HG03342 (cell line): ENCODE results near the gene MOB1B.
"Not testable (repeated sequence)": the region's sequence is repeated elsewhere in the genome, so short reads cannot be mapped to it uniquely, and the experiment has no call there.

Source experiments
- ATAC-seq: cut with Tn5 transposase; IDR thresholded peaks from one replicate; pipeline ENCODE4 v1.9.1; 2021; ENCODE audit warnings: mild to moderate bottlenecking, moderate library complexity; ENCODE audit not compliant: unreplicated experiment

The MOB1B gene

DNA sequence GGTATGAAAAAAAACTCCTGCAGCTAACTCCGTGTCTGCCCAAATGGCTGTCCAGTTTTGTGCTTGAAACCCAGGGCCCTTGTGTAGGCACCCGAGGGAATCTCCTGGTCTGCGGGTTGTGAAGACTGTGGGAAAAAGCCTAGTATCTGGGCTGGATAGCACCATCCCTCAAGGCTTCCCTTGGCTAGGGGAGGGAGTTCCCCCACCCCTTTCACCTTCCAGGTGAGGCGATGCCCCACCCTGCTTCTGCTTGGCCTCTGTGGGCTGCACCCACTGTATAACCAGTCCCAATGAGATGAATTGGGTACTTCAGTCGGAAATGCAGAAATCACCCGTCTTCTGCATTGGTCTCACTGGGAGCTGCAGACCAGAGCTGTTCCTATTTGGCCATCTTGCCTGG lies 102.9 kb downstream of the MOB1B start:
- ATAC-seq: not testable (repeated sequence)

DNA sequence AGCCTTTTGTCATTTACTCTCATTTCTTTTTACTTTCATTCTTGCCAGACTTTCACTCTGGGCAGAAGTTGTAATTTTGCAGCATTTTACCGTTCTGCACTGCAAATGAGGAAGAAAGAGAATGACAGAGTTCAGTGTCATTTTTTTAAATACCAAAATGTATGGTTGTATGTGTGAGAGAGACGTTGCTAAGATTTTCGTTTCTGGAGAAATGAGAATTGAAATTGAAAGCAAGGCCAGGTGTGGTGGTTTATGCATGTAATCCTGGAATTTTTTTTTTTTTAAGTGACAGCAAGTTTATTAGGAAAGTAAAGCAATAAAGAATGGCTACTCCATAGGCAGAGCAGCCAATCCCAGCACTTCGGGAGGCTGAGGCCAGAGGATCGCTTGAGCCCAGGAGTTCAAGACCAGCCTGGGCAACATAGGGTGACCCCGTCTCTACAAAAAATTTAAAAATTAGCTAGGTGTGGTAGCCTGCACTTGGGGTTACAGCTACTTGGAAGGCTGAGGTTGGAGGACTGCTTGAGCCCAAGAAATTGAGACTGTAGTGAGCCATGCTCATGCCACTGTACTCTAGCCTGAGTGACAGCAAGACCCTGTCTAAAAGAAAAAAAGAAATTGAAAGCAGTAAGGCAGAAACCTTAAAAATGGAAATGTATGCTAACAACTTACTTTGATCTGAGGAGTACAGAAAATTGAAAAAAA lies 104.2 kb downstream of the MOB1B start:
- ATAC-seq: peak; percentile 81

DNA sequence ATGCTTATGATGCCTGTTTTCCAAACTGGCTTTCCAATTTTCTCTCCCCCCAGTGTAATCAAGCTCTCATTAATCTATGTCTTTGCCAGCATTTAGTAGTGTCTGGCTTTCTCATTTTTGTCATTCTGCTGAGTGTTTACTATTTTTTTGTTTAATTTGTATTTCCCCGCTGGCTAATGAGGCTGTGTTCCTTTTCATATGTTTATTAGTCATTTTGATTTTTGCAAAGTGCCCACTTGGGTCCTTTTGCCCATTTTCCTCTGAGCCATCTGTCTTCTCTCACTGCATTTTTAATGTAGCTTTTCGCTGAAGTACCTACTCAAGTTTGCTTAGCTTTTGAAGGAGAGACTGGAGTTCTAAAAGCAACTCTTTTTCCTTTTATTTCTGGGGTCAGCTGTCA lies 106.0 kb downstream of the MOB1B start:
- no peak for ATAC-seq

DNA sequence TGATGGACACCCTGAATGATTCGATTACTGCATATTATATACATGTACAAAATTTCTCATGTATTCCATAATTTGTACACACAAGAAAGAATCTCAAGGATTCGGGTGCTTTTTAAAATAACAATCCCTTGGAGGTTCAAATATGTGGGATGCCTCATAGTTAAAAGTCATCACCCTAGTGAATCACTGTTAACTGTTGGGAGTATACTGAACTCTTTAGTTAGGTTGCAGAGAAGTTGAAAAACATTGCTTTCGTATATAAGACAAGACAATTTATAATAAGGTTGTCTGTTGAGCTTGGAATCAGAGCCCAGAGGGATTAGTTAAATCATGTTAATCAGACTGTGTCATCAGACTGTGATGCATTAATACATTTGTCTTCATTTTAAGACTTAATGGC lies 106.9 kb downstream of the MOB1B start:
- ATAC-seq: no peak

DNA sequence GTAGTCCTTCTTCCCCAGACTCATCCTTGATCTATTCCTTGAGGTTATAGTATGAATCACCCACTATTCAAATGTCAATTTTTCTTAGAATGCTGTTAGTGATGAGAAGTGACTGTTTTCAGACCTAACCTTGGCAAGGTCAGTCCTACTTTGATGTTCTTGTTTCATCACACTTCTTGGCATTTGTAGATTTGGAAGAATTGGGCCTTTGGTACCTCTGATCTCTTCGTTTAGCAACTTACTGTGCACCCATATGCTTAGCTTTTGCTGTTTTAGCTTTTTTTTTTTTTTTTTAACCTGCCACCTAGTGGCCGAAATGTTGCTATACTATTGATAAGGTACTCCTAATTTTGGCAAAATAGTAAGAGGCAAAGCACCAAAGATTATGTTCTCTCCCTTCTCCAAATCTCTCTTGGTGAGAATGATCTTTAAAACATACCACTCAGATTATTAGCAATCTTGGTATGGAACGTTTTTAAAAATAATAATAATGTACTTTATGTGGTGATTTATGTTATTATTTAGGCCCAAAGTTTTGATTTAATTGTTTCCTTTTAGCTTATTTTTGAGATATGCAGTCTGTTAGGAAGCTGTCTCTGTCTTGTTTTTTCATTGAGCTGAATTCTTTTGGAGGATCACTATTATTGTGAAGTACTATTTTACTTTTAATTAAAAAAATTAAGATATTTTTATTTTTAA lies 107.9 kb downstream of the MOB1B start:
- ATAC-seq: peak; percentile 46

DNA sequence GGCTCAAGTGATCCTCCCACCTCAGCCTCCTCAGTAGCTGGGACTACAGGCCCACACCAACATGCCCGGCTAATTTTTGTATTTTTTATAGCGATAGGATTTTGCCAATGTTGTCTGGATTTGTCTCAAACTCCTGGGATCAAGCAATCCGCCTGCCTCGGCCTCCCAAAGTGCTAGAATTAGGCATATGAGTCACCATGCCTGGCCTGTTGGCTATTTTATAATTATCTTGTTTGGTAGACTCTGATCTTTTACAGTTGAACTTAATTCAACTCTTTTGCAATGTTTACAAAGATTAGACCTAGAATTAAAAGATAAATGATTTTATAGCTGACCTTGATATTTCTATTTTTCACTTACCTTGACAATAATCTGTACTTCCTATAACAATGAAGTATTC lies 109.3 kb downstream of the MOB1B start:
- ATAC-seq: no peak

DNA sequence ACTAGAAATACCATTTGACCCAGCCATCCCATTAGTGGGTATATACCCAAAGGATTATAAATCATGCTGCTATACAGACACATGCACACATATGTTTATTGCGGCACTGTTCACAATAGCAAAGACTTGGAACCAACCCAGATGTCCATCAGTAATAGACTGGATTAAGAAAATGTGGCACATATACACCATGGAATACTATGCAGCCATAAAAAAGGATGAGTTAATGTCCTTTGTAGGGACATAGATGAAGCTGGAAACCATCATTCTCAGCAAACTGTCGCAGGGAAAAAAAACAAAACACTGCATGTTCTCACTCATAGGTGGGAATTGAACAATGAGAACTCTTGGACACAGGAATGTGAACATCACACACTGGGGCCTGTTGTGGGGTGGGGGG lies 115.2 kb downstream of the MOB1B start:
- not testable (repeated sequence) for ATAC-seq

DNA sequence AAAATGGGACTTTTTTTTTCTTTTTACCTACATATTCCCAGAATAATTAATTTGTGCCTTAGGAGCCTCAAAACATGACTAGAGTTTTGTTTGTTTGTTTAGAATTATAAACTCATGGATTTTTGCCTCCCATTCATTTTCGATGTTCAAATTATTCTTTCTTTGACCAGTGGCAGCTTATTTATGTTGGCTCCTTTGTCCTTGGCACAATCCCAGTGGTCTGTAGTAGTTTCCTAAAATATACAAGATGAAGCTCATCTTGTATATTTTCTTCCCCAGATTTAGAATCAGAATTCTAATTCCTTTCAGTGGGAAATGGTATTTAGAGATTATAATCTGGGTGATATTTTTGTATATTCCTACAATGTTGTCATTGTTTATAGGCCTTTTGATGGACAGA lies 118.4 kb downstream of the MOB1B start:
- no peak for ATAC-seq

DNA sequence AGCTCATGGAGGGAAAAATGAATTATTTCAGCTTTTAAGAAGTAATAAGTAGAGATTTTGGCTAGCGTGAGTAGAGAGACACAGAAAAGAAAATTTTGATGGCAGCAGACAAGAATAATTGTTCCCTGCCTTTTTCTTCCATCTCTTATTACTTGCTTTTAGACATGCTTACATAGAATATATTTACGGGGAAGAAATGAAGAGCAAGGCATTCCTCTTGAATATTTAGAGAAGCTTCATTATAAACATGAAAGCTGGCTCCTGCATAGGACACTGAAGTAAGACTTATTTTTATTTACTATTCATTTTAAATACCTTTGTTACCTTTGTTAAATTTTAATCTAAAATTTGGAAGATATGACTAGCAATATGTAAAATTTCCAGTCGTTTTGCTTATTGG lies 123.5 kb downstream of the MOB1B start:
- ATAC-seq: no peak

DNA sequence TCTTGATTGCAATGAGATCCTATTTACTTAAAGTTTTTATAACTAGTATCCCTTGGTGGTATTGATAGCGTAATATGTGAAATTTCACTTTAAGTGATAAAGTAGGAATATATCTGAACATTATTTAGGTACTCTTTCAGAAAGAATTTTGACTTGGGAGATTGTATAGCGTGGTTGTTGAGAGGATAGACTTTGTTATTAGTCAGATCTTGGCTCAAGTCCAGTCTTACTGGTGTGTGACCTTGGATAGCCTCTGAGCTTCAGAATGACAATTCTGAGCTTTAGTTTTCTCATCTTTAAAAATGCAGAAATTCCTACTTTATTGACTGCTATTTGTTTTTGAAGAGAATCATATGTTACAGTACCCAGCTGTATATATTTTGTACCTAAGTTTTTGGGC lies 123.9 kb downstream of the MOB1B start:
- ATAC-seq: no peak

DNA sequence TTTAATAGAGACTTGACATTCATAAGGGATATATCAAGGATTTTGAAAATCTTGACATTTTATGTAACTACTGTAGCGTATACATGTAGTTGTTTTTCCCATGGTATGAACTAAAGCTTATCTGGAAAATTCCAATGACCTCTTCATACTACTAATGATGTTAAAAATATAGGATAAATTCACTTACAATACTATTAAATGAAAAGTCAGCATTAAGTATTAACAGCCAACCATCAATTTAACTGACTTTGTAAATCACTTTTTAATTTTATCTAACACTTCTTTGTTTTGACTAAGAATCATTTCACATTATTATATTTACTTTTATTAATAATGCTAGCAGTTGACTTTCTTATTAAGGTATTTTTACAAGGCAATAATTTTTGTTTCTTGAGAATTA lies 125.4 kb downstream of the MOB1B start:
- ATAC-seq: no peak

DNA sequence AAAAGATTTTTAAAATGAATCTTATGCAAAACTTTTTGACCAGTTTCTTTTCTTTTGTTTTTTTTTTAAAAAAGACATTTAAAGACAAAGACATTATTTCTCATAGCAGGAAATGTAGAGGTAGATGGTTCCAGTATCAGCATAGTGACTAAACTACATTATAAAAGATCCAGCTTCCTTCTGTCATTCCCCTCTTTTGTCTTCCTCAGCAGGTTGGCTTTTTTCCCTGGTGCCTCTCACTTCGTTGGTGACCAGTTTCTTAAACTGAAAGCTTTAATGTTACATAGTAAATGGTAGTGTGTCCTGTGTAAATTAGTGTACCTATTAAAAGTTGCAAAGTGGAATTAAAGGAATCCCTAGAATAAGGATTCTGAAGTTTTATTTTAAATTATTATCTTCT lies 127.3 kb downstream of the MOB1B start:
- ATAC-seq: no peak

DNA sequence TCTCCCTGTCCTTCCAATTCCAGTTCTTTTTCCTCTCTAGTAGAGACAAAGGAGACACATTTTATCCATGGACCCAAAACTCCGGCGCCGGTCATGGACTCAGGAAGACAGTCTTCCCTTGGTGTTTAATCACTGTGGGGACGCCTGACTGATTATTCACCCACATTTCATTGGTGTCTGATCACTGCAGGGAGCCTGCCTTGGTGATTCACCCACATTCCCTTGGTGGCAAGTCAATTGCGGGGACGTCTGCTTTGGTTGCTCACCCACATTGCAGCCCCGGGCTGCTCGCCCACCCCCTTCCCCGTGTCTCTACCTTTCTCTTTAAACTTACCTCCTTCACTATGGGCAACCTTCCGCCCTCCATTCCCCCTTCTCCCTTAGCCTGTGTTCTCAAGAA lies 129.9 kb downstream of the MOB1B start:
- ATAC-seq: not testable (repeated sequence)
